Type B pancreatic cell (in vitro differentiated cells): Measurements from ENCODE around the gene IRAK4. TPM values are rescaled to one million over a fixed set of nuclear protein-coding genes. Genes with fewer than 3 reads are reported as not detected.

Source experiments
- DNase-seq: peaks from one replicate; pipeline ENCODE4 v3.0.0; 2021; ENCODE audit warnings: mixed read lengths; ENCODE audit not compliant: unreplicated experiment; ENCODE audit errors: extremely low spot score
- H3K27ac Mint-ChIP-seq: 2 replicates; pipeline ENCODE4 v1.8.0; 2021; ENCODE audit warnings: mild to moderate bottlenecking, mixed read lengths
- H3K27me3 Mint-ChIP-seq: 2 replicates; pipeline ENCODE4 v1.8.0; 2021; ENCODE audit warnings: mixed read lengths
- H3K36me3 Mint-ChIP-seq: 2 replicates; pipeline ENCODE4 v1.8.0; 2021; ENCODE audit warnings: mixed read lengths
- H3K4me1 Mint-ChIP-seq: one replicate; pipeline ENCODE4 v1.8.0; 2021; ENCODE audit warnings: mixed read lengths; ENCODE audit not compliant: unreplicated experiment
- H3K4me3 Mint-ChIP-seq: 2 replicates; pipeline ENCODE4 v1.8.0; 2021; ENCODE audit warnings: mild to moderate bottlenecking, mixed read lengths
- H3K9me3 Mint-ChIP-seq: 2 replicates; pipeline ENCODE4 v1.8.0; 2021; ENCODE audit warnings: mixed read lengths
- total RNA-seq: library from RNA; stranded (reverse); gene quantifications from 2 replicates; pipeline ENCODE4 v1.2.1, GENCODE V29; 2021; ENCODE audit warnings: low replicate concordance
- TF ChIP-seq, protein P1 (sequence below): fragments of 200-600 bp; sonication (generic); conservative IDR thresholded peaks from 2 replicates; pipeline ENCODE4 v1.5.0; 2021; ENCODE audit warnings: antibody characterized with exemption, mild to moderate bottlenecking

Gene IRAK4
- total RNA-seq, 1 donor from 2014 or later: 6.3 TPM

- no peak for DNase-seq
- Mint-ChIP-seq H3K9me3 (no peaks in the 10 kb centered on the region), H3K27me3 (no peaks in the 10 kb centered on the region), H3K4me1 (no peaks in the 10 kb centered on the region), H3K4me3 (no peak overlapping the region), H3K36me3 (peaks cover 6% of the 10 kb centered on the region), H3K27ac (no peak overlapping the region)
- TF ChIP-seq, protein P1, sequence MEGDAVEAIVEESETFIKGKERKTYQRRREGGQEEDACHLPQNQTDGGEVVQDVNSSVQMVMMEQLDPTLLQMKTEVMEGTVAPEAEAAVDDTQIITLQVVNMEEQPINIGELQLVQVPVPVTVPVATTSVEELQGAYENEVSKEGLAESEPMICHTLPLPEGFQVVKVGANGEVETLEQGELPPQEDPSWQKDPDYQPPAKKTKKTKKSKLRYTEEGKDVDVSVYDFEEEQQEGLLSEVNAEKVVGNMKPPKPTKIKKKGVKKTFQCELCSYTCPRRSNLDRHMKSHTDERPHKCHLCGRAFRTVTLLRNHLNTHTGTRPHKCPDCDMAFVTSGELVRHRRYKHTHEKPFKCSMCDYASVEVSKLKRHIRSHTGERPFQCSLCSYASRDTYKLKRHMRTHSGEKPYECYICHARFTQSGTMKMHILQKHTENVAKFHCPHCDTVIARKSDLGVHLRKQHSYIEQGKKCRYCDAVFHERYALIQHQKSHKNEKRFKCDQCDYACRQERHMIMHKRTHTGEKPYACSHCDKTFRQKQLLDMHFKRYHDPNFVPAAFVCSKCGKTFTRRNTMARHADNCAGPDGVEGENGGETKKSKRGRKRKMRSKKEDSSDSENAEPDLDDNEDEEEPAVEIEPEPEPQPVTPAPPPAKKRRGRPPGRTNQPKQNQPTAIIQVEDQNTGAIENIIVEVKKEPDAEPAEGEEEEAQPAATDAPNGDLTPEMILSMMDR: no peak
These were observed 30.1 kb upstream of the IRAK4 start for GRCh38 chr12:43728698-43729097.

DNA sequence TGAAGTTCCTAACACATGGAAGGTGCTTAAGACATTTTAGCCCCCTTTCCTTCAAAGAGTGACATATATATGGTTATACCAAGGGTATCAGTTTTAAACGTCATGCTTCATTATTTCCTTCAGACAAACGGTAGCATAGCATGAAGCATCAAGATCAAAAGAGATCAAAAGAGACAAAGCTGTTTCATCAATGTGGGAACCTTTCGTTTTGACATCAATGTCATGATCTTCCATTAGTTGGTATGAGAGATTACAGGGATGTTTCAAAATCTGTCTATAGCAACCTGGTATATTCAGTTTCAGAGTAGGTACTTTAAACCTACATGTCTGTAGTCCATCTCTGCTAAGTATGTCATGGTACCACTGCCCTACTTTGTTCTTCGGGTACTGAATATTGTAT is 28.5 kb upstream of the IRAK4 start:
- no peak for DNase-seq
- no peaks in the 10 kb centered on the region for H3K9me3 Mint-ChIP-seq
- no peak overlapping the region for H3K27ac Mint-ChIP-seq
- H3K36me3 Mint-ChIP-seq: peaks cover 9% of the 10 kb centered on the region
- H3K27me3 Mint-ChIP-seq: no peaks in the 10 kb centered on the region
- H3K4me3 Mint-ChIP-seq: no peak overlapping the region
- TF ChIP-seq, protein P1: no peak
- H3K4me1 Mint-ChIP-seq: no peaks in the 10 kb centered on the region

GRCh38 chr12:43733687-43734086 is 25.1 kb upstream of the IRAK4 start:
- H3K4me3 Mint-ChIP-seq: no peak overlapping the region
- H3K27me3 Mint-ChIP-seq: no peaks in the 10 kb centered on the region
- DNase-seq: no peak
- peaks cover 4% of the 10 kb centered on the region for H3K36me3 Mint-ChIP-seq
- TF ChIP-seq, protein P1: no peak
- H3K4me1 Mint-ChIP-seq: no peaks in the 10 kb centered on the region
- no peaks in the 10 kb centered on the region for H3K9me3 Mint-ChIP-seq
- no peak overlapping the region for H3K27ac Mint-ChIP-seq

- Mint-ChIP-seq H3K4me1 (no peaks in the 10 kb centered on the region), H3K27me3 (no peaks in the 10 kb centered on the region), H3K36me3 (peaks cover 4% of the 10 kb centered on the region), H3K4me3 (no peak overlapping the region), H3K27ac (no peak overlapping the region), H3K9me3 (no peaks in the 10 kb centered on the region)
- DNase-seq: no peak
- TF ChIP-seq, protein P1: no peak
These were observed 21.8 kb upstream of the IRAK4 start for GRCh38 chr12:43736927-43737440.

- Mint-ChIP-seq H3K4me3 (no peak overlapping the region), H3K27me3 (no peaks in the 10 kb centered on the region), H3K36me3 (peaks cover 4% of the 10 kb centered on the region), H3K9me3 (no peaks in the 10 kb centered on the region), H3K27ac (no peak overlapping the region), H3K4me1 (no peaks in the 10 kb centered on the region)
- DNase-seq: no peak
- TF ChIP-seq, protein P1: no peak
These were observed 21.1 kb upstream of the IRAK4 start for GRCh38 chr12:43737646-43738045.
